H1 (cell line): ENCODE measurements around the gene FCHSD1. TPM values are rescaled to one million over a fixed set of nuclear protein-coding genes. Genes with fewer than 3 reads are reported as not detected.

Source experiments
- CTCF ChIA-PET: fragments of 300-600 bp; sonication (Branson Sonifier 250); formaldehyde crosslinking; loops from one replicate; lab custom pipeline; 2021; ENCODE audit not compliant: partially characterized antibody; lab: Charles Lee
- POLR2A ChIA-PET: fragments of 300-600 bp; sonication (Branson Sonifier 250); formaldehyde crosslinking; loops from one replicate; lab custom pipeline; 2021; ENCODE audit warnings: inconsistent platforms; ENCODE audit not compliant: partially characterized antibody; lab: Charles Lee
- DNase-seq, 2 experiments: peaks; one replicate each; pipeline versions ENCODE4 v3.0.0 to v3.0.0-alpha.2; 2010 to 2022; ENCODE audit warnings: low spot score in 2 of 2, low read depth in 1 of 2, mixed read lengths in 1 of 2
- FAIRE-seq: peaks from 2 replicates; lab custom pipeline; 2011; peaks lifted over from hg19 to GRCh38; lab: Jason Lieb, UNC
- H2AFZ ChIP-seq: 2 replicates; pipeline ENCODE4 v1.8.1; 2012; ENCODE audit warnings: low read length, inconsistent platforms
- H2AK5ac ChIP-seq: 2 replicates; pipeline ENCODE4 v1.6.1; 2013; ENCODE audit warnings: low read depth, low read length
- H2BK120ac ChIP-seq: replicated peaks from 2 replicates; pipeline ENCODE3; 2013; ENCODE audit warnings: low read depth, low read length, inconsistent platforms
- H2BK12ac ChIP-seq: 2 replicates; pipeline ENCODE4 v1.6.1; 2013; ENCODE audit warnings: low read depth, low read length
- H2BK15ac ChIP-seq: 2 replicates; pipeline ENCODE4 v1.6.1; 2013; ENCODE audit warnings: low read length
- H2BK20ac ChIP-seq: 2 replicates; pipeline ENCODE4 v1.6.1; 2013; ENCODE audit warnings: low read length
- H2BK5ac ChIP-seq: 2 replicates; pipeline ENCODE4 v1.6.1; 2013; ENCODE audit warnings: low read depth, low read length
- H3K14ac ChIP-seq: 2 replicates; pipeline ENCODE4 v1.6.1; 2013; ENCODE audit warnings: inconsistent platforms; ENCODE audit not compliant: insufficient read length
- H3K18ac ChIP-seq: 2 replicates; pipeline ENCODE4 v1.6.1; 2013; ENCODE audit warnings: low read length; ENCODE audit errors: extremely low read depth
- H3K23ac ChIP-seq: 2 replicates; pipeline ENCODE4 v1.6.1; 2013; ENCODE audit warnings: inconsistent platforms; ENCODE audit not compliant: insufficient read length
- H3K23me2 ChIP-seq: 2 replicates; pipeline ENCODE4 v1.6.1; 2013; ENCODE audit warnings: low read depth, low read length
- H3K27ac ChIP-seq: 2 replicates; pipeline ENCODE4 v1.6.1; 2011; ENCODE audit warnings: low read depth, low read length, inconsistent platforms
- H3K27me3 ChIP-seq, 4 experiments: replicated peaks in 1 of 4; 1 replicate in 1 of 4; 2 replicates in 3 of 4; pipeline versions ENCODE4 v1.6.1 to v1.8.1; 2011 to 2013; ENCODE audit warnings: low read length in 3 of 4, mild to moderate bottlenecking in 3 of 4, inconsistent platforms in 2 of 4, mixed read lengths in 2 of 4, moderate library complexity in 1 of 4; ENCODE audit not compliant: control insufficient read depth in 3 of 4, insufficient read depth in 3 of 4; ENCODE audit errors: extremely low read depth in 1 of 4
- H3K36me3 ChIP-seq, 4 experiments: 2 replicates each; pipeline versions ENCODE4 v1.6.1 to v1.8.1; 2011 to 2013; ENCODE audit warnings: mild to moderate bottlenecking in 4 of 4, low read length in 3 of 4, moderate library complexity in 2 of 4, control low read depth in 1 of 4, inconsistent platforms in 1 of 4; ENCODE audit not compliant: insufficient read depth in 4 of 4, control insufficient read depth in 2 of 4
- H3K4ac ChIP-seq: replicated peaks from 2 replicates; pipeline ENCODE3; 2013; ENCODE audit warnings: low read length, low read depth, mixed read lengths, inconsistent platforms; ENCODE audit not compliant: insufficient read length
- H3K4me1 ChIP-seq, 4 experiments: replicated peaks in 1 of 4; 1 replicate in 1 of 4; 2 replicates in 3 of 4; pipeline versions ENCODE4 v1.6.1 to v1.8.1; 2011 to 2013; ENCODE audit warnings: low read length in 3 of 4, inconsistent platforms in 2 of 4, mixed read lengths in 1 of 4; ENCODE audit not compliant: insufficient read depth in 4 of 4, control insufficient read depth in 3 of 4
- H3K4me2 ChIP-seq, 2 experiments: 2 replicates each; pipeline versions ENCODE4 v1.6.1 to v1.8.1; 2011 to 2013; ENCODE audit warnings: low read depth in 2 of 2, low read length in 2 of 2, control low read depth in 1 of 2, inconsistent platforms in 1 of 2, mild to moderate bottlenecking in 1 of 2; ENCODE audit not compliant: insufficient read depth in 1 of 2
- H3K4me3 ChIP-seq, 4 experiments: fragments of 200-600, 300-600 bp in 1 of 4; sonication (generic), shearing (Covaris generic), sonication (Bioruptor Twin) in 1 of 4; 2 replicates each; pipeline versions ENCODE4 v1.5.1 to v1.8.1; 2011 to 2016; ENCODE audit warnings: low read length in 4 of 4, low read depth in 3 of 4, control low read depth in 2 of 4, inconsistent platforms in 2 of 4, mild to moderate bottlenecking in 2 of 4, mixed read lengths in 1 of 4, moderate library complexity in 1 of 4; ENCODE audit not compliant: insufficient read depth in 2 of 4; ENCODE audit errors: extremely low read depth in 1 of 4
- H3K56ac ChIP-seq: replicated peaks from 2 replicates; pipeline ENCODE3; 2013; ENCODE audit warnings: low read depth, mild to moderate bottlenecking, mixed read lengths, low read length, inconsistent platforms; ENCODE audit not compliant: insufficient read length
- H3K79me1 ChIP-seq: 2 replicates; pipeline ENCODE4 v1.6.1; 2013; ENCODE audit warnings: low read depth, low read length, control low read depth
- H3K79me2 ChIP-seq, 2 experiments: 2 replicates each; pipeline versions ENCODE4 v1.6.1 to v1.8.1; 2012 to 2013; ENCODE audit warnings: low read length in 2 of 2, mild to moderate bottlenecking in 2 of 2, inconsistent platforms in 1 of 2; ENCODE audit not compliant: insufficient read depth in 2 of 2, control insufficient read depth in 1 of 2
- H3K9ac ChIP-seq, 4 experiments: replicated peaks in 1 of 4; 1 replicate in 1 of 4; 2 replicates in 3 of 4; pipeline versions ENCODE4 v1.6.1 to v1.8.1; 2011 to 2013; ENCODE audit warnings: low read depth in 3 of 4, low read length in 3 of 4, control low read depth in 2 of 4, mild to moderate bottlenecking in 2 of 4, moderate library complexity in 2 of 4, inconsistent platforms in 1 of 4; ENCODE audit errors: extremely low read depth in 1 of 4
- H3K9me3 ChIP-seq, 2 experiments: 2 replicates each; pipeline versions ENCODE4 v1.6.1 to v1.8.1; 2012 to 2013; ENCODE audit warnings: mild to moderate bottlenecking in 2 of 2, moderate library complexity in 2 of 2, control low read depth in 1 of 2, inconsistent platforms in 1 of 2, low read depth in 1 of 2, low read length in 1 of 2, mixed read lengths in 1 of 2; ENCODE audit not compliant: insufficient read depth in 2 of 2
- H4K20me1 ChIP-seq, 2 experiments: replicated peaks in 1 of 2; 2 replicates each; pipeline versions ENCODE3 to v1.8.1; 2011 to 2013; ENCODE audit warnings: inconsistent platforms in 2 of 2, low read length in 2 of 2, mild to moderate bottlenecking in 1 of 2; ENCODE audit not compliant: insufficient read depth in 2 of 2, control insufficient read depth in 1 of 2
- H4K5ac ChIP-seq: 2 replicates; pipeline ENCODE4 v1.6.1; 2013; ENCODE audit warnings: low read length, low read depth, mixed read lengths, inconsistent platforms; ENCODE audit not compliant: insufficient read length
- H4K8ac ChIP-seq: 2 replicates; pipeline ENCODE4 v1.8.0; 2013; ENCODE audit warnings: mild to moderate bottlenecking, moderate library complexity, low read length, inconsistent platforms; ENCODE audit not compliant: insufficient read depth; ENCODE audit errors: extremely low read depth
- H4K91ac ChIP-seq: replicated peaks from 2 replicates; pipeline ENCODE3; 2013; ENCODE audit warnings: low read length, mixed read lengths, inconsistent platforms; ENCODE audit not compliant: insufficient read length
- BACH1 ChIP-seq: IDR thresholded peaks from 2 replicates; pipeline ENCODE4 v1.6.1; 2012; ENCODE audit warnings: low read length, improper control_type of control experiment
- BCL11A ChIP-seq, 2 experiments: IDR thresholded peaks; one replicate each; pipeline ENCODE4 v1.6.1; 2011; ENCODE audit warnings: low read depth in 2 of 2, low read length in 2 of 2, mild to moderate bottlenecking in 2 of 2
- KDM1A ChIP-seq: fragments of 200-600, 300-600 bp; sonication (generic); IDR thresholded peaks from 2 replicates; pipeline ENCODE4 v1.7.1; 2016; ENCODE audit warnings: mild to moderate bottlenecking, low read length, borderline replicate concordance
- RAD21 ChIP-seq, 2 experiments: IDR thresholded peaks in 1 of 2; conservative IDR thresholded peaks in 1 of 2; 2 replicates each; pipeline ENCODE4 v1.6.1; 2011; ENCODE audit warnings: low read depth in 2 of 2, low read length in 2 of 2, improper control_type of control experiment in 1 of 2, inconsistent platforms in 1 of 2, mild to moderate bottlenecking in 1 of 2, moderate library complexity in 1 of 2
- SIN3A ChIP-seq, 2 experiments: IDR thresholded peaks in 1 of 2; conservative IDR thresholded peaks in 1 of 2; 2 replicates each; pipeline ENCODE4 v1.6.1; 2011 to 2012; ENCODE audit warnings: low read length in 2 of 2, improper control_type of control experiment in 1 of 2, low read depth in 1 of 2, mild to moderate bottlenecking in 1 of 2
- WGBS, 2 experiments: shearing (Covaris generic) in 1 of 2; methylation state at CpG; one replicate each; pipeline versions ENCODE4 v1.1.6 to v1.1.7; 2013 to 2015; ENCODE audit warnings: low lambda C conversion rate in 2 of 2, mixed read lengths in 2 of 2, inconsistent platforms in 1 of 2, low coverage in 1 of 2, missing lambda C conversion rate in 1 of 2; ENCODE audit not compliant: insufficient replicate concordance in 2 of 2, insufficient coverage in 1 of 2, insufficient read length in 1 of 2; ENCODE audit errors: extremely low coverage in 1 of 2, missing lambda C conversion rate in 1 of 2; 5-methylcytosine and 5-hydroxymethylcytosine counted together
- polyA plus RNA-seq, 7 experiments: library from polyadenylated mRNA; depleted of rRNA in 3 of 7; stranded (reverse) in 5 of 7; unstranded in 2 of 7; fragments of >200 nt in 5 of 7; fragments of 200-250 nt in 2 of 7; gene quantifications; 1 replicate in 5 of 7; 2 replicates in 1 of 7; 4 replicates in 1 of 7; pipeline versions ENCODE4 v1.2.1 to v1.2.3, GENCODE V29; 2011 to 2013; ENCODE audit warnings: missing spikeins in 2 of 7, mixed read lengths in 2 of 7
- total RNA-seq: library from RNA; stranded (reverse); fragmentation: NEBNext Ultra II Directional; extraction: Animal tissue kit (Norgen Biotek cat#: 25700); gene quantifications from 2 replicates; pipeline ENCODE4 v1.2.1, GENCODE V29; 2021
- TF ChIP-seq, protein P1 (sequence below), 3 experiments: IDR thresholded peaks; 1 replicate in 2 of 3; 2 replicates in 1 of 3; pipeline versions ENCODE4 v1.5.1 to v1.6.1; 2011; ENCODE audit warnings: low read length in 3 of 3, mild to moderate bottlenecking in 3 of 3, inconsistent platforms in 2 of 3, low read depth in 1 of 3, moderate library complexity in 1 of 3; ENCODE audit not compliant: insufficient read depth in 1 of 3; ENCODE audit errors: control extremely low read depth in 1 of 3

FCHSD1 gene
- total and polyA plus RNA-seq, 2 of the 8 experiments (the other 6 are each of a cell fraction or from before 2014, with no cell fraction given): 22.0 to 30.1 TPM

DNA sequence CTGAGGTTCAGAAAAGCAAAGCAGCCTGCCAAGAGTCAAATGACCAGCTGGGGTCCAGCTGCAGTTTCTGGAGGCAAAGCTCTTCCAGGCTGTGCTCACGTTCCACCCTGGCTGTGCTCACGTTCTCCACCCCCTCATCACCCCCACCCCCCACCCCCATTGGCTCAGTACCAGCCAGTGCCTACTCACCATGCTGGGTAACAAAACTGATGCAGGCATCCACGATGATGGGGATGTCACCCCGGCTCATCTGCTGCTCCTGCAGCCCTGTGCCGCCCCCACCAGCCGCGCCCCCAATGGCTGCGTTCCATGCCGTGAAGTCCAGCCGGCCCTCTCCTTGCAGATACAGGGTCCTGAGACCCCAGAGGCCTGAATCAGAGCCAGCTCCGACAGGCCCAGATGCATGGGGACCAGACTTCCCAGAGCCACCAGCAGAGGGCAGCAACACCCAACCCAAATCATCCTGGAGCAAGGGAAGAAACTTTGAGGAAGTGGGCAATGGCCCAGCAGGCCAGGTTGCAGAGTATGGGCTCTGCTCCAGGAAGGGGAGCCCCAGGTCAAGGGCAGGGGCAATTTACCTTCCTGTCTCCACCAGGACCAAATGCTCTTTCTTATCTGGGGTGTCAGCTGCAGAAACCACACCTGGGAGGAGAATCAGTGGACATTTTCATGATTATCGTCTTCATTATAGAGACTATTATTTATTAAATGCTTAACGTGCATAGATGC lies 13.7 kb upstream of the FCHSD1 start:
- Histone ChIP-seq H2AFZ (no peak overlapping the region), H3K18ac (no peak overlapping the region), H3K4me1 (no peaks in the 10 kb centered on the region), H4K8ac (no peak overlapping the region), H3K27me3 (no peaks in the 10 kb centered on the region), H3K23ac (no peak overlapping the region), H3K4ac (no peak overlapping the region), H3K27ac (no peak overlapping the region), H4K91ac (no peak overlapping the region), H2BK5ac (no peak overlapping the region), H3K79me2 (no peaks in the 10 kb centered on the region), H3K9ac (no peak overlapping the region), H3K4me2 (no peak overlapping the region), H2BK12ac (no peak overlapping the region), H3K23me2 (no peaks in the 10 kb centered on the region), H3K4me3 (no peak overlapping the region), H3K9me3 (no peaks in the 10 kb centered on the region), H2AK5ac (no peak overlapping the region), H3K56ac (no peak overlapping the region), H2BK20ac (no peak overlapping the region), H2BK120ac (no peak overlapping the region), H2BK15ac (no peak overlapping the region), H4K20me1 (no peaks in the 10 kb centered on the region), H3K14ac (no peak overlapping the region), H3K36me3 (peaks cover 3 to 26% (median 18%) of the 10 kb centered on the region in 4 experiments; a peak in 6 of 8 replicates), H4K5ac (no peak overlapping the region), H3K79me1 (no peaks in the 10 kb centered on the region)
- TF ChIP-seq SIN3A (conservative IDR thresholded peaks at IDR 0.05 in 1 of 2, IDR thresholded peaks at IDR 0.05 in 1 of 2; ENCODE audit: low read depth in 1 of 2, low read length in 2 of 2) (0 out of 4 replicates have a peak, but pooled peaks of 1 of the 2 experiments have one; percentile 42), BACH1 (no peak), KDM1A (0 out of 2 replicates have a peak, but pooled peaks have one; percentile 31), RAD21 (IDR thresholded peaks at IDR 0.05 in 1 of 2, conservative IDR thresholded peaks at IDR 0.05 in 1 of 2; ENCODE audit: low read depth in 2 of 2, low read length in 2 of 2) (peak; percentile 90 to 95), BCL11A (IDR thresholded peaks at IDR 0.05; ENCODE audit: low read depth in 2 of 2, low read length in 2 of 2) (no peak)
- TF ChIP-seq, protein P1, sequence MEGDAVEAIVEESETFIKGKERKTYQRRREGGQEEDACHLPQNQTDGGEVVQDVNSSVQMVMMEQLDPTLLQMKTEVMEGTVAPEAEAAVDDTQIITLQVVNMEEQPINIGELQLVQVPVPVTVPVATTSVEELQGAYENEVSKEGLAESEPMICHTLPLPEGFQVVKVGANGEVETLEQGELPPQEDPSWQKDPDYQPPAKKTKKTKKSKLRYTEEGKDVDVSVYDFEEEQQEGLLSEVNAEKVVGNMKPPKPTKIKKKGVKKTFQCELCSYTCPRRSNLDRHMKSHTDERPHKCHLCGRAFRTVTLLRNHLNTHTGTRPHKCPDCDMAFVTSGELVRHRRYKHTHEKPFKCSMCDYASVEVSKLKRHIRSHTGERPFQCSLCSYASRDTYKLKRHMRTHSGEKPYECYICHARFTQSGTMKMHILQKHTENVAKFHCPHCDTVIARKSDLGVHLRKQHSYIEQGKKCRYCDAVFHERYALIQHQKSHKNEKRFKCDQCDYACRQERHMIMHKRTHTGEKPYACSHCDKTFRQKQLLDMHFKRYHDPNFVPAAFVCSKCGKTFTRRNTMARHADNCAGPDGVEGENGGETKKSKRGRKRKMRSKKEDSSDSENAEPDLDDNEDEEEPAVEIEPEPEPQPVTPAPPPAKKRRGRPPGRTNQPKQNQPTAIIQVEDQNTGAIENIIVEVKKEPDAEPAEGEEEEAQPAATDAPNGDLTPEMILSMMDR (IDR thresholded peaks at IDR 0.05; ENCODE audit: control extremely low read depth in 1 of 3, insufficient read depth in 1 of 3, low read depth in 1 of 3, low read length in 3 of 3): peak; percentile 91 to 96 (median 91)
- FAIRE-seq: peak; percentile 87
- ChIA-PET CTCF (interaction anchor here (0.6 to 11.0 kb wide), 28 partner anchors 8 to 352 kb away, joined by 3 to 137 read pairs (median 4); partner anchors contain the start of genes ARAP3, FCHSD1, GNPDA1 and HDAC3), POLR2A (interaction anchor here (0.8 to 1.8 kb wide), 5 partner anchors 11 to 27 kb away, joined by 3 to 5 read pairs (median 3); no protein-coding TSS in a partner anchor)
- 70% methylated on average over 11 of the region's 13 CpGs; no CpG with 5 or more reads in 1 of the 2 experiments for WGBS, 2 experiments
- DNase-seq: peak; percentile 66 to 94
